ENCODE results near the gene CATSPER3.

The CATSPER3 gene

DNA sequence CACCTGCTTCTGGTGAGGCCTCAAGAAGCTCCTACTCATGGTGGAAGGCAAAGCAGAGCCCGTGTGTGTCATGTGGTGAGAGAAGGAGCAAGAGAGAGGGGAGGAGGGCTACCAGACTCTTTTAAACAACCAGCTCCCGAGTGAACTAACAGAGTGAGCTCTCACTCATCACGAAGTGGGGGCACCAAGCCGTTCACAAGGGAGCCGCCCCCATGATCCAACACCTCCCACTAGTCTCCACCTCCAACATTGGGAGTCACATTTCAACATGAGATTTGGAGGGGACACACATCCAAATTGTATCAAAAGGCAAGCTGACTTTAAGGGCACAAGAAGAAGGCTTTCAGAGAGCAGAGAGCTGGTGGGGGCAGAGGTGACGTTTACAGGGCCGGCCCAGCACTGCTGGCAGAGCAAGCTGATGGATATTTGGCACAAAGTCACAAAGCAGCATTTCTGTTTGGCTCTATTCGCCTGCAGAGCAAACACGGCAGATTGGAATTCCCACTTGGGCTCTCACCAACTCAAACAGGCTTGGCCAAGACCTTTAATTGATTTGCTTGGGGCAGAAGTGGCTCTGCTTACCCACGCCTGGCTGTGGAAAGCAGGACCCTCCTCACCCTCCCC lies 46.4 kb downstream of the CATSPER3 start:
- no peak for DNase-seq (ENCODE audit: low read depth)
- no peak for TF ChIP-seq CTCF (conservative IDR thresholded peaks at IDR 0.05; ENCODE audit: low read depth, low read length)
- no peak overlapping the region for H3K4me3 ChIP-seq (ENCODE audit: low read length)

DNA sequence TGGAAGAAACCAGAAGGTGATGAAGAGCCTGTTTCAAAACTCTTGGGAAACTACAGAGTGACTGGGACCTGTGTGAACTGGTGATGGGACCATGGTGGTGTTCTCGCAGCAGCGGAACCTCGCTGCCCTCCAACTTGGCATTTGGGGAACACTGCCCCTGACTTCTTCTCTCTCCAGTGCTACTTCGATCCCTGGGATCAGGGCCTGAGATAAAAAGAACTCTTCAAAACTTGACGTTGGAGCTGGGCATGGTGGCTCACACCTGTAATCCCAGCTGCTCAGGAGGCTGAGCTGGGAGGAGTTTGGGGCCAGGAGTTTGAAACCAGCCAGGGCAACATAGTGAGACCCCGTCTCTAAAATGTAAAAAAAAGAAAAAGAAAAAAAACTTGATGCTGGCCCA lies 48.2 kb downstream of the CATSPER3 start:
- no peak overlapping the region for H3K4me3 ChIP-seq (ENCODE audit: low read length)
- no peak for TF ChIP-seq CTCF (conservative IDR thresholded peaks at IDR 0.05; ENCODE audit: low read depth, low read length)
- no peak for DNase-seq (ENCODE audit: low read depth)

DNA sequence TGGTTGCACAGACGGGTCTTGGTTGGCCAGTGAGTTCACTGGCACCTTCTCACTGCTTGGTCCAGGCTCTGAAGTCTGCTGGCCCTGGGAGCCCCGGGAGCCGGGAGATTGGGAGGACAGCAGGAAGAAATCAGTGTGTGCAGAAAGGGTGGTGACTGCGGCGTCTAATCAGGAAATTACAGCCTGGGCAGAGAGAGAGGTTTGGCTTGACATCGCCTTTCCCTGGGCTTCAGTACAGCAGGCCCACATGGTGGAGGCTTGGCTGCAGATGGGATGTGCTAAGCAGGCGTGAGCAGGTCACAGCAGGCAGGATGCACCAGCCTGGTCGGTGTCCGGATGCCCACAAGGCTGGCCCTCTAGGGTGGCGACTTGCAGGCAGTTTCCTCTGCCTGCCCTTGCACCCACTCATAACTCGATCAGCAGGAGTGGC lies 49.2 kb downstream of the CATSPER3 start:
- TF ChIP-seq CTCF (conservative IDR thresholded peaks at IDR 0.05; ENCODE audit: low read depth, low read length) = no peak
- DNase-seq (ENCODE audit: low read depth) = no peak
- no peak overlapping the region for H3K4me3 ChIP-seq (ENCODE audit: low read length)

DNA sequence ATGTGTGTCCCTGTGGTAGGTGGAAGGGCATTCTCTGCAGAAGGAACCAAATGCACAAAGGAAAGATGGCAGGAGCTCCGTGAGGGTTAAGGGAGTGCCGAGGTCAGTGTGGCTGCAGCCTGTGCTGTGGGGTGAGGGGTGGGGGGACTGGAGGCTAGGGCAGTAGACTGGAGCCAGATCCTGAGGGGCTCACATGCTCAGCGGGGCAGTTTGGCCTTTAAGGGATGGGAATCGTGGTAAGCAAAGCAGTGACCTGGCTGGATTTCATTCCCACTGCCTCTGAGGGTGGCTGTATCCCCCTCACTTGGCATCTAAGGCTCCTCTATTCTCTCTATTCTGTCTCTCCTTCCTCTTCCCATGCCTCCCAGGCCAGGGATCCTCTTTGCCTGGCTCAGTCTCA lies 50.8 kb downstream of the CATSPER3 start:
- TF ChIP-seq CTCF (conservative IDR thresholded peaks at IDR 0.05; ENCODE audit: low read depth, low read length) = no peak
- H3K4me3 ChIP-seq (ENCODE audit: low read length) = no peak overlapping the region
- DNase-seq (ENCODE audit: low read depth) = no peak

- TF ChIP-seq CTCF (conservative IDR thresholded peaks at IDR 0.05; ENCODE audit: low read depth, low read length) = no peak
- DNase-seq (ENCODE audit: low read depth) = no peak
Observed at GRCh38 chr5:135019314-135019713, 51.6 kb downstream of the CATSPER3 start.

GRCh38 chr5:135020111-135020895 lies 52.6 kb downstream of the CATSPER3 start:
- DNase-seq (ENCODE audit: low read depth) = no peak
- peak; percentile 6 for TF ChIP-seq CTCF (conservative IDR thresholded peaks at IDR 0.05; ENCODE audit: low read depth, low read length)

More at GRCh38 chr5:135019314-135019713, 51.6 kb downstream of the CATSPER3 start:
- no peak overlapping the region for H3K4me3 ChIP-seq (ENCODE audit: low read length)

More at GRCh38 chr5:135020111-135020895, 52.6 kb downstream of the CATSPER3 start:
- H3K4me3 ChIP-seq (ENCODE audit: low read length) = no peak overlapping the region
